Ishikawa (cell line): ENCODE results near the gene EGFL7.

Source experiments
- CEBPB ChIP-seq: IDR thresholded peaks from 2 replicates; pipeline ENCODE4 v1.6.1; 2012
- CREB1 ChIP-seq: IDR thresholded peaks from 2 replicates; pipeline ENCODE4 v1.6.1; 2012; ENCODE audit warnings: low read depth
- EGR1 ChIP-seq: IDR thresholded peaks from 2 replicates; pipeline ENCODE4 v1.6.1; 2012
- EP300 ChIP-seq: IDR thresholded peaks from 2 replicates; pipeline ENCODE4 v1.6.1; 2012; ENCODE audit warnings: borderline replicate concordance
- FOXM1 ChIP-seq: IDR thresholded peaks from 2 replicates; pipeline ENCODE4 v1.6.1; 2012; ENCODE audit warnings: low read depth, borderline replicate concordance
- MAX ChIP-seq: IDR thresholded peaks from 2 replicates; pipeline ENCODE4 v1.6.1; 2012
- NFIC ChIP-seq: IDR thresholded peaks from 2 replicates; pipeline ENCODE4 v1.6.1; 2012
- RAD21 ChIP-seq: IDR thresholded peaks from 2 replicates; pipeline ENCODE4 v1.6.1; 2012; ENCODE audit warnings: low read depth
- REST ChIP-seq: IDR thresholded peaks from 2 replicates; pipeline ENCODE4 v1.6.1; 2012; ENCODE audit warnings: low read depth, mild to moderate bottlenecking
- TAF1 ChIP-seq: IDR thresholded peaks from 2 replicates; pipeline ENCODE4 v1.6.1; 2012; ENCODE audit warnings: low read depth, mild to moderate bottlenecking
- TCF12 ChIP-seq: IDR thresholded peaks from 2 replicates; pipeline ENCODE4 v1.6.1; 2012; ENCODE audit warnings: low read depth
- TEAD4 ChIP-seq: IDR thresholded peaks from 2 replicates; pipeline ENCODE4 v1.6.1; 2012
- YY1 ChIP-seq: IDR thresholded peaks from 2 replicates; pipeline ENCODE4 v1.6.1; 2012; ENCODE audit warnings: low read depth
- ZBTB7A ChIP-seq: IDR thresholded peaks from 2 replicates; pipeline ENCODE4 v1.6.1; 2012; ENCODE audit warnings: low read depth
- TF ChIP-seq, protein P1 (sequence below): IDR thresholded peaks from 2 replicates; pipeline ENCODE4 v1.6.1; 2012

EGFL7 gene

DNA sequence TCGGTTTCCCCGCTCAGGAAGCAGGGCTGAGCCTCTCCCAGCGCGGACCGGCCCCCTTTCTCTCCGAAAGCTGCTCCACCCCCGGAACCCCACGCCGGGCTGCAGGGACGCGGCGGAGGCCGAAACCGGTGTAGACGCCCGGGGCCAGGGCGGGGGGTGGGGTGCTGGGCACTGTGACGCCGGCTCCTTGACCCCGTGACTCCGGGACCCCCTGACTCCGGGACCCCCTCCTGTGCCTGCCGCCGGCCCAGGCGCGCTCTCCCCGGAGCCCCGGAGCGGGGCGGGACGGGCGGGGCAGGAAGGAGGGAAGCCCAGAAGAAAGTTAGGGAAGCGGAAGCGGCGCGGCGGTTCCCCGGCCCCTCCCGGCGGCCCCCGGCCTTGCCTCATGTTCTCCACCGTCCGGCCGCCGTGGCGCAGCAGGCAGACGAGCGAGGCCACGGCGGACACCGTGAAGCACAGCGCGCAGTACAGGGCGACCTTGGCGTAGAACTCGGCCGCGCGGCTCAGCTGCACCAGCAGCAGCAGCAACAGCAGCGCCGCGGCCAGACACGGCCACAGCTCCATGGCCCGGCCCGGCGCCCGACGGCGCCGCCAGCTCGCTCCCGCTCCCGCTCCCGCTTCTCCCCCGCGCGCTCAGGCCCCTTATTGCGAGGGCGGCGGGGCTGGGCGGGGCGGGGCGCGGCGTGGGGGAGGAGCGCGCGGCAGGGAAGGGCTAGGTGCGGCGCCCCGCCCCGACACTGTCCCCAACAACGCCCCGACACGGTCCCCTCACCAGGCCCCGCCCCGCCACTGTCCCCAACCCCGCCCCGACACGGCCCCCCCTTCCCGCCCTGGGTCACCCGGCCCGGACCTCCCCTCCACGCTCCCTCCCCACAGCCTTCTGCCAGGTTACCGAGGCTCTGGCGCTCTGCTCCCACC, 24.3 kb downstream of the EGFL7 start, which contains the start of gene AGPAT2:
Gene AGPAT2, minus strand, starts transcription at position 664 of the 918 bp plus-strand sequence. Its CDS starts 100 bp downstream, at position 564.
- TF ChIP-seq EGR1 (peak; percentile 45), MAX (peak; percentile 42; the same call in 1 of the 2 replicates), RAD21 (no peak), REST (no peak)

DNA sequence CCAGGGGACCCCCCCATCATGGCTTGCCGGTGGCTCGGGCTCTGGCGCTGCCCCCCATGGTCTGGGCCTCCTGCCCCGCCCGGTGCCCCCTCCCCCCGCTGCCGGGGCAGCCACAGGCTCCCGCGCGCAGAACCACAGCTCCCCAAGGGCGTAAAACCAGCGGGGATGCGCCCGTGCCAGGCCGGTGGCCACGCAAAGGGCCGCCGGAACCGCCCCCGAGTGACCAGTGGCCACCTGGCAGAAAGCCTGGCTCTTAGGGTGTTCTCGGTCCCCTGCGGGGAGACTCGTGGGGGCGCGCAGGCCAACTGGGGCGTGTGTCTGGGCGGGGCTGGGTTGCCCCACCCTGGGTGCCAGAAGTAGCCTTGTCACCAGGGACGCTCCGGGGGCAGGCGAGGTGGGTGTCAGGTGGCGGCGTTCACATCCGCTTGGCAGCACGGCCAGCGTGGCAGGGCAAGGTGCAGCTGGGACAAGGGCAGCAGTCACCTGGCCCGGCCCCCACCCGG, 25.1 kb downstream of the EGFL7 start:
- TF ChIP-seq REST (0 out of 2 replicates have a peak, but pooled peaks have one; percentile 27), ZBTB7A (peak; percentile 33), EP300 (peak; percentile 89), TCF12 (peak; percentile 99), FOXM1 (peak; percentile 76; the same call in 1 of the 2 replicates), MAX (peak; percentile 75), RAD21 (no peak), YY1 (no peak), CEBPB (no peak), EGR1 (peak; percentile 81), TAF1 (no peak), TEAD4 (peak; percentile 79), CREB1 (0 out of 2 replicates have a peak, but pooled peaks have one; percentile 40), NFIC (peak; percentile 99)
- TF ChIP-seq, protein P1, sequence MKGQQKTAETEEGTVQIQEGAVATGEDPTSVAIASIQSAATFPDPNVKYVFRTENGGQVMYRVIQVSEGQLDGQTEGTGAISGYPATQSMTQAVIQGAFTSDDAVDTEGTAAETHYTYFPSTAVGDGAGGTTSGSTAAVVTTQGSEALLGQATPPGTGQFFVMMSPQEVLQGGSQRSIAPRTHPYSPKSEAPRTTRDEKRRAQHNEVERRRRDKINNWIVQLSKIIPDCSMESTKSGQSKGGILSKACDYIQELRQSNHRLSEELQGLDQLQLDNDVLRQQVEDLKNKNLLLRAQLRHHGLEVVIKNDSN = peak; percentile 55; the same call in 1 of the 2 replicates

GRCh38 chr9:136688274-136689107, 25.8 kb downstream of the EGFL7 start:
- TF ChIP-seq EP300 (no peak), NFIC (no peak), YY1 (no peak), CREB1 (no peak), REST (no peak), MAX (no peak), RAD21 (no peak)

- TF ChIP-seq CEBPB (no peak), EGR1 (no peak), CREB1 (no peak), REST (no peak), TCF12 (no peak), ZBTB7A (no peak), TAF1 (no peak), NFIC (no peak), RAD21 (no peak), FOXM1 (no peak), MAX (no peak), TEAD4 (no peak), EP300 (no peak), YY1 (no peak)
- TF ChIP-seq, protein P1 = no peak
These were observed 26.4 kb downstream of the EGFL7 start for GRCh38 chr9:136689108-136689460.
